Measurements from ENCODE around the gene CHRNA4. TPM values are rescaled to one million over a fixed set of nuclear protein-coding genes. Genes with fewer than 3 reads are reported as not detected.

The CHRNA4 gene
- total RNA-seq, 2 donors from 2014 or later, result not detected

DNA sequence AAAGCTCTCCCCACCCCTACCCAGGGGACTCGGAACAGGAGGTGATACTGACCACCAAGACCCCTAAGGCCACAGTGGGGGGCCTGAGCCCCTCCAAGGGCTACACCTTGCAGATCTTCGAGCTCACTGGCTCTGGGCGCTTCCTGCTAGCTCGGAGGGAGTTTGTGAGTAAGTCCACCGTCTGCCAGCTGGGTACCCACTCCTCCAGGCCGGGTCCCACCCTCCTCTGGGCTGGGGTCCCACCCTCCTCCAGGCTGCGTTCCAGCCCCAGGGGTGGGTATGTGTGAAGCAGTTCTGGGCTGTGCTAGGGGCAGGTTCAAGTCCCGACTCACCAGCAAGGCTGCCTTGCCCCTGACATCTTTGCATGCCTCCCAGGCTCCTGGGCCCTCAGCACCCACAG, 55.8 kb downstream of the CHRNA4 start:
- DNase-seq (no peak), ATAC-seq (no peak)
- Histone ChIP-seq H3K4me3 (no peak overlapping the region), H3K4me1 (no peaks in the 10 kb centered on the region), H3K36me3 (replicated peaks in 1 of 2; ENCODE audit: insufficient read depth in 1 of 2, low read depth in 2 of 2) (no peaks in the 10 kb centered on the region), H3K9me3 (no peaks in the 10 kb centered on the region), H3K27ac (no peak overlapping the region), H3K27me3 (peaks cover 0 to 38% of the 10 kb centered on the region in 2 donors)
- intact Hi-C loops (cut with DNase I), result no loop called here
- TF ChIP-seq, protein P1, sequence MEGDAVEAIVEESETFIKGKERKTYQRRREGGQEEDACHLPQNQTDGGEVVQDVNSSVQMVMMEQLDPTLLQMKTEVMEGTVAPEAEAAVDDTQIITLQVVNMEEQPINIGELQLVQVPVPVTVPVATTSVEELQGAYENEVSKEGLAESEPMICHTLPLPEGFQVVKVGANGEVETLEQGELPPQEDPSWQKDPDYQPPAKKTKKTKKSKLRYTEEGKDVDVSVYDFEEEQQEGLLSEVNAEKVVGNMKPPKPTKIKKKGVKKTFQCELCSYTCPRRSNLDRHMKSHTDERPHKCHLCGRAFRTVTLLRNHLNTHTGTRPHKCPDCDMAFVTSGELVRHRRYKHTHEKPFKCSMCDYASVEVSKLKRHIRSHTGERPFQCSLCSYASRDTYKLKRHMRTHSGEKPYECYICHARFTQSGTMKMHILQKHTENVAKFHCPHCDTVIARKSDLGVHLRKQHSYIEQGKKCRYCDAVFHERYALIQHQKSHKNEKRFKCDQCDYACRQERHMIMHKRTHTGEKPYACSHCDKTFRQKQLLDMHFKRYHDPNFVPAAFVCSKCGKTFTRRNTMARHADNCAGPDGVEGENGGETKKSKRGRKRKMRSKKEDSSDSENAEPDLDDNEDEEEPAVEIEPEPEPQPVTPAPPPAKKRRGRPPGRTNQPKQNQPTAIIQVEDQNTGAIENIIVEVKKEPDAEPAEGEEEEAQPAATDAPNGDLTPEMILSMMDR (IDR thresholded peaks at IDR 0.05), result no peak
- no peak for TF ChIP-seq POLR2A (IDR thresholded peaks at IDR 0.05)
- 0 to 32% methylated on average over 1 to 8 of the region's 8 CpGs for WGBS, 2 donors

DNA sequence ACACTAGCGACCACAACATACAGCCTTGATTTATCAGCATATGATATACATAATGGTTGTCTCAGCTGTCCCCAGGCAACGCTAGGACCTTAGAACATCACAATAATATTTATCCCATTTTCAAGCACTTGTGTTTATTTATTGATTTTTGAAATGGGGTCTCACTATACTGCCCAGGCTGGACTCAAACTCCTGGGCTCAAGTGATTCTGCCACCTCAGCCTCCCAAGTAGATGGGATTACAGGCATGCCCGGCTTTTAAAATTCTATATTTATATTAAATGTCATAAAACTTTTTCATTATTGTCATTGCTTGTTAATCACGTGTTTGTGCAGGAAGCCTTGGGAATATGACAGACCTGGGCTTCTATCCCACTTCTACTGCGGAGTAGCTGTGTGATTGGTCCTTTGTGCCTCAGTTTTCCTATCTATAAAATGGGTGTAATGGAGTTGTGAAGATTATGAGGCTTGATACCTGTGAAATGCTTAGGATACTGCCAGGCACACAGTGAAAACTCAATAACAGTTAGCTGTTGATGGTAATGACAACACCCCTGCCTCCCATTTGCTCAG, 58.0 kb downstream of the CHRNA4 start:
- intact Hi-C loops (cut with DNase I), result no loop called here
- H3K27ac ChIP-seq, result no peak overlapping the region
- no peak for ATAC-seq
- no peak for DNase-seq
- H3K9me3 ChIP-seq, result no peaks in the 10 kb centered on the region
- H3K27me3 ChIP-seq, result peaks cover 0 to 31% of the 10 kb centered on the region in 2 donors
- 42 to 47% methylated on average over 5 of the region's 5 CpGs for WGBS, 2 donors
- H3K36me3 ChIP-seq (replicated peaks in 1 of 2; ENCODE audit: insufficient read depth in 1 of 2, low read depth in 2 of 2), result no peaks in the 10 kb centered on the region
- no peak overlapping the region for H3K4me3 ChIP-seq
- H3K4me1 ChIP-seq, result no peaks in the 10 kb centered on the region
- TF ChIP-seq POLR2A (IDR thresholded peaks at IDR 0.05), result no peak
- TF ChIP-seq, protein P1 (IDR thresholded peaks at IDR 0.05), result no peak

GRCh38 chr20:63301671-63302070, 59.5 kb downstream of the CHRNA4 start:
- H3K4me1 ChIP-seq, result no peaks in the 10 kb centered on the region
- 97% methylated on average over 1 of the region's 1 CpG for WGBS, 2 donors
- H3K4me3 ChIP-seq, result no peak overlapping the region
- no peaks in the 10 kb centered on the region for H3K36me3 ChIP-seq (replicated peaks in 1 of 2; ENCODE audit: insufficient read depth in 1 of 2, low read depth in 2 of 2)
- ATAC-seq, result no peak
- H3K9me3 ChIP-seq, result no peaks in the 10 kb centered on the region
- TF ChIP-seq, protein P1 (IDR thresholded peaks at IDR 0.05), result no peak
- no peak for TF ChIP-seq POLR2A (IDR thresholded peaks at IDR 0.05)
- peaks cover 0 to 33% of the 10 kb centered on the region in 2 donors for H3K27me3 ChIP-seq
- intact Hi-C loops (cut with DNase I), result no loop called here
- no peak overlapping the region for H3K27ac ChIP-seq
- no peak for DNase-seq

- Histone ChIP-seq H3K4me3 (no peak overlapping the region), H3K27me3 (peaks cover 0 to 15% of the 10 kb centered on the region in 2 donors), H3K9me3 (no peaks in the 10 kb centered on the region), H3K4me1 (no peaks in the 10 kb centered on the region), H3K27ac (no peak overlapping the region), H3K36me3 (replicated peaks in 1 of 2; ENCODE audit: insufficient read depth in 1 of 2, low read depth in 2 of 2) (no peaks in the 10 kb centered on the region)
- intact Hi-C loops (cut with DNase I), result no loop called here
- TF ChIP-seq, protein P1 (IDR thresholded peaks at IDR 0.05), result no peak
- no peak for TF ChIP-seq POLR2A (IDR thresholded peaks at IDR 0.05)
- WGBS, 2 donors, result 68 to 71% methylated on average over 17 of the region's 17 CpGs
- DNase-seq (no peak), ATAC-seq (no peak)
Measured at GRCh38 chr20:63298731-63299312, 62.3 kb downstream of the CHRNA4 start.
